Type B pancreatic cell (in vitro differentiated cells): ENCODE data around the gene INCA1. TPM values are rescaled to one million over a fixed set of nuclear protein-coding genes. Genes with fewer than 3 reads are reported as not detected.
A peak's percentile ranks its signal among the peaks of the same experiment; 100 is the strongest.

Source experiments
- DNase-seq: peaks from one replicate; pipeline ENCODE4 v3.0.0; 2021; ENCODE audit warnings: mixed read lengths; ENCODE audit not compliant: unreplicated experiment; ENCODE audit errors: extremely low spot score
- H3K27ac Mint-ChIP-seq: 2 replicates; pipeline ENCODE4 v1.8.0; 2021; ENCODE audit warnings: mild to moderate bottlenecking, mixed read lengths
- H3K27me3 Mint-ChIP-seq: 2 replicates; pipeline ENCODE4 v1.8.0; 2021; ENCODE audit warnings: mixed read lengths
- H3K36me3 Mint-ChIP-seq: 2 replicates; pipeline ENCODE4 v1.8.0; 2021; ENCODE audit warnings: mixed read lengths
- H3K4me1 Mint-ChIP-seq: one replicate; pipeline ENCODE4 v1.8.0; 2021; ENCODE audit warnings: mixed read lengths; ENCODE audit not compliant: unreplicated experiment
- H3K4me3 Mint-ChIP-seq: 2 replicates; pipeline ENCODE4 v1.8.0; 2021; ENCODE audit warnings: mild to moderate bottlenecking, mixed read lengths
- H3K9me3 Mint-ChIP-seq: 2 replicates; pipeline ENCODE4 v1.8.0; 2021; ENCODE audit warnings: mixed read lengths
- total RNA-seq: library from RNA; stranded (reverse); gene quantifications from 2 replicates; pipeline ENCODE4 v1.2.1, GENCODE V29; 2021; ENCODE audit warnings: low replicate concordance
- TF ChIP-seq, protein P1 (sequence below): fragments of 200-600 bp; sonication (generic); conservative IDR thresholded peaks from 2 replicates; pipeline ENCODE4 v1.5.0; 2021; ENCODE audit warnings: antibody characterized with exemption, mild to moderate bottlenecking

The INCA1 gene
- total RNA-seq, 1 donor from 2014 or later, result 0.72 TPM

DNA sequence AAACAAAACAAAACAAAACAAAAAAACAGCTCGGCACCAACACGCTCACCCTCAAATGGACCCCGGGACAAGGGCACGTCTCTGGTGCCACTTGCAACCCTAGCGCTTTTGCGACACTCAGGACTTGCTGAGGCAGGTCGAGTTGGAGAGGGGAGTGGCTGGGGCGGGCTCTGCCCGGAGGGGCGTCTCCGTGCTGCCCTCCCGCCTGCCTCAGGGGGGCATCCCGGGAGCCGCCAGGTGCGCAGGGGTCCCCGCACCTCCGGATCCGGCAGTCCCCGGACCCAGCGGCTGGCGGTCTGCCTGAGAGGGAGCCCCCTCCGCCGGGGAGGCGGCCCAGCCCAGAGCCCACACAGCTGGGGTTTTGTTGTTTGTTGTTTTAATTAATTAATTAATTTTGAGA is 38.0 kb upstream of the INCA1 start, which contains the start of gene SLC52A1:
TSS of gene SLC52A1 (minus strand) at position 112 of the 400 bp plus-strand sequence. CDS start 820 bp downstream, outside the sequence.
- Mint-ChIP-seq H3K4me1 (peaks cover 4% of the 10 kb centered on the region), H3K4me3 (no peak within 1 kb of the TSS), H3K9me3 (no peaks in the 10 kb centered on the region), H3K36me3 (no peaks in the 10 kb centered on the region), H3K27ac (no peak within 1 kb of the TSS), H3K27me3 (peaks cover 30% of the 10 kb centered on the region)
- TF ChIP-seq, protein P1, sequence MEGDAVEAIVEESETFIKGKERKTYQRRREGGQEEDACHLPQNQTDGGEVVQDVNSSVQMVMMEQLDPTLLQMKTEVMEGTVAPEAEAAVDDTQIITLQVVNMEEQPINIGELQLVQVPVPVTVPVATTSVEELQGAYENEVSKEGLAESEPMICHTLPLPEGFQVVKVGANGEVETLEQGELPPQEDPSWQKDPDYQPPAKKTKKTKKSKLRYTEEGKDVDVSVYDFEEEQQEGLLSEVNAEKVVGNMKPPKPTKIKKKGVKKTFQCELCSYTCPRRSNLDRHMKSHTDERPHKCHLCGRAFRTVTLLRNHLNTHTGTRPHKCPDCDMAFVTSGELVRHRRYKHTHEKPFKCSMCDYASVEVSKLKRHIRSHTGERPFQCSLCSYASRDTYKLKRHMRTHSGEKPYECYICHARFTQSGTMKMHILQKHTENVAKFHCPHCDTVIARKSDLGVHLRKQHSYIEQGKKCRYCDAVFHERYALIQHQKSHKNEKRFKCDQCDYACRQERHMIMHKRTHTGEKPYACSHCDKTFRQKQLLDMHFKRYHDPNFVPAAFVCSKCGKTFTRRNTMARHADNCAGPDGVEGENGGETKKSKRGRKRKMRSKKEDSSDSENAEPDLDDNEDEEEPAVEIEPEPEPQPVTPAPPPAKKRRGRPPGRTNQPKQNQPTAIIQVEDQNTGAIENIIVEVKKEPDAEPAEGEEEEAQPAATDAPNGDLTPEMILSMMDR, result no peak
- no peak for DNase-seq

- H3K4me1 Mint-ChIP-seq, result peaks cover 4% of the 10 kb centered on the region
- no peaks in the 10 kb centered on the region for H3K36me3 Mint-ChIP-seq
- peaks cover 33% of the 10 kb centered on the region for H3K27me3 Mint-ChIP-seq
- TF ChIP-seq, protein P1, result no peak
- H3K27ac Mint-ChIP-seq, result no peak overlapping the region
- DNase-seq, result no peak
- H3K4me3 Mint-ChIP-seq, result no peak overlapping the region
- no peaks in the 10 kb centered on the region for H3K9me3 Mint-ChIP-seq
Measured at GRCh38 chr17:5034651-5035050, 37.3 kb upstream of the INCA1 start.

DNA sequence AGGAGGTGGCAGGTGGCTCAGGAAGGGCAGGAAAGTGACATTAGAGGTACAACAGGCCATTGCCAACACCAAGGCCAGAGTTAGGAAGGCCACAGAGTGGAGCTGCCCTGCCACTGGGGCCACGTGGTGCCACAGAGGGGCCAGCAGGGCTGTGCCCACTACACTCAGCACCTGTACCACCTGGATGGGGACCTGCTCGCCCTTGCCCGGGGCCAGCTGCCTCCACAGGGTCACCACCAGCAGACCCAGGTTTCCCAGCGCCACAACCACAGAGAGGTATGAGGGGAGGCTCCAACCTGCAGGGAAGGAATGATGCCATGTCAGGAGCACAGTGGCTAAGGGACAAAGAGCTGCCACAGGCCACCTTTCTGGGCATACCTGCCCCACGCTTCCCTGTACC is 36.7 kb upstream of the INCA1 start:
- no peaks in the 10 kb centered on the region for H3K9me3 Mint-ChIP-seq

DNA sequence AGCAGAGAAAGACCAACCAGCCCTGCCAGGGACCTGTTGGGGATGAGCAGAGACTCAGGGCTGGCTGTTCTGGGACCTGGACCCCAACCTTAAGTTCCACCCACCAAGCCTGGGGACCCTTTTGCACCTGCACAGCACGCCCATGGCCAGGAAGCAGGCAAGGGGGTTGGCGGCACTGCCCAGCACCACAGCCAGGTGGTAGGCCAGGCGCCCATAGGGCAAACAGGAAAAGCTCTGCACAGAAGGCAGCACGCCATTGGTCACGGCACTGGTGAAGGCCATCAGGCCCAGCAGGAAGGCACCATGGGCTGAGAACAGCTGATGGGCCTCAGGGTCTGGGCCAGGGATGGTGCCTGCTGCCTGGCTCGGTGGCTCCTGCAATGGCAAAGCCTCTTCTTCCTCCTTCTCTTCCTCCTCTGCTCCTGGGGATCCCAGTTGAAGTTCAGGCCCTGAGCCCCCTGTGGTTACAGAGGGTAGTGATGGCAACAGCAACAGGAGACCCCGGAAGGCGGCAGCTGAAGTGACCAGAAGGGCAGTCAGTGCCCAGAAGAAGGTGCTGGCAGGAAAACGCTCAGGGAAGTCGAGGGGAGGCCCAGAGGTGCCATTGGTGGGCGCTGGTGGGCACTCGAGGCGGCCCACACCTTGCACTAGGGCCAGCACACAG is 36.2 kb upstream of the INCA1 start:
- peaks cover 4% of the 10 kb centered on the region for H3K4me1 Mint-ChIP-seq
- H3K27ac Mint-ChIP-seq, result no peak overlapping the region
- H3K27me3 Mint-ChIP-seq, result peaks cover 35% of the 10 kb centered on the region
- no peak for DNase-seq
- TF ChIP-seq, protein P1, result peak; percentile 45
- H3K36me3 Mint-ChIP-seq, result no peaks in the 10 kb centered on the region
- no peaks in the 10 kb centered on the region for H3K9me3 Mint-ChIP-seq
- no peak overlapping the region for H3K4me3 Mint-ChIP-seq

More for the DNA sequence above, 36.7 kb upstream of the INCA1 start:
- TF ChIP-seq, protein P1, result no peak
- H3K36me3 Mint-ChIP-seq, result no peaks in the 10 kb centered on the region
- H3K27me3 Mint-ChIP-seq, result peaks cover 35% of the 10 kb centered on the region
- no peak overlapping the region for H3K27ac Mint-ChIP-seq
- H3K4me3 Mint-ChIP-seq, result no peak overlapping the region
- no peak for DNase-seq
- H3K4me1 Mint-ChIP-seq, result peaks cover 4% of the 10 kb centered on the region

GRCh38 chr17:5032865-5033264 is 35.5 kb upstream of the INCA1 start:
- Mint-ChIP-seq H3K4me1 (peaks cover 4% of the 10 kb centered on the region), H3K27ac (no peak overlapping the region), H3K36me3 (no peaks in the 10 kb centered on the region), H3K9me3 (no peaks in the 10 kb centered on the region), H3K27me3 (peaks cover 35% of the 10 kb centered on the region), H3K4me3 (no peak overlapping the region)
- TF ChIP-seq, protein P1, result no peak
- no peak for DNase-seq
